MM.1S (cell line): ENCODE data around the gene FDX2.

Source experiments
- EZH2 ChIP-seq: fragments of 300-600 bp; sonication (generic); optimal IDR thresholded peaks from 2 replicates; pipeline ENCODE3; 2017; ENCODE audit warnings: low read depth, mild to moderate bottlenecking, antibody characterized with exemption, low read length, mixed read lengths
- EZH2phosphoT487 ChIP-seq: fragments of 300-600 bp; sonication (generic); IDR thresholded peaks from 2 replicates; pipeline ENCODE4 v1.6.1; 2018; ENCODE audit warnings: antibody characterized with exemption, low read length
- TF ChIP-seq, protein P1 (sequence below): fragments of 300-600 bp; sonication (generic); IDR thresholded peaks from 2 replicates; pipeline ENCODE4 v1.5.1; 2016; ENCODE audit warnings: antibody characterized with exemption, low read length, mixed read lengths

- TF ChIP-seq, protein P1, sequence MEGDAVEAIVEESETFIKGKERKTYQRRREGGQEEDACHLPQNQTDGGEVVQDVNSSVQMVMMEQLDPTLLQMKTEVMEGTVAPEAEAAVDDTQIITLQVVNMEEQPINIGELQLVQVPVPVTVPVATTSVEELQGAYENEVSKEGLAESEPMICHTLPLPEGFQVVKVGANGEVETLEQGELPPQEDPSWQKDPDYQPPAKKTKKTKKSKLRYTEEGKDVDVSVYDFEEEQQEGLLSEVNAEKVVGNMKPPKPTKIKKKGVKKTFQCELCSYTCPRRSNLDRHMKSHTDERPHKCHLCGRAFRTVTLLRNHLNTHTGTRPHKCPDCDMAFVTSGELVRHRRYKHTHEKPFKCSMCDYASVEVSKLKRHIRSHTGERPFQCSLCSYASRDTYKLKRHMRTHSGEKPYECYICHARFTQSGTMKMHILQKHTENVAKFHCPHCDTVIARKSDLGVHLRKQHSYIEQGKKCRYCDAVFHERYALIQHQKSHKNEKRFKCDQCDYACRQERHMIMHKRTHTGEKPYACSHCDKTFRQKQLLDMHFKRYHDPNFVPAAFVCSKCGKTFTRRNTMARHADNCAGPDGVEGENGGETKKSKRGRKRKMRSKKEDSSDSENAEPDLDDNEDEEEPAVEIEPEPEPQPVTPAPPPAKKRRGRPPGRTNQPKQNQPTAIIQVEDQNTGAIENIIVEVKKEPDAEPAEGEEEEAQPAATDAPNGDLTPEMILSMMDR, result no peak
- TF ChIP-seq EZH2 (no peak), EZH2phosphoT487 (no peak)
Measured at GRCh38 chr19:10317045-10317856, 1.4 kb upstream of the FDX2 start.
